ENCODE measurements around the gene GUK1. TPM values are rescaled to one million over a fixed set of nuclear protein-coding genes. Genes with fewer than 3 reads are reported as not detected.

The GUK1 gene
- total and polyA plus RNA-seq, 2 of the 8 experiments (the other 6 are each of a cell fraction or from before 2014, with no cell fraction given): 68.5 to 183 TPM

DNA sequence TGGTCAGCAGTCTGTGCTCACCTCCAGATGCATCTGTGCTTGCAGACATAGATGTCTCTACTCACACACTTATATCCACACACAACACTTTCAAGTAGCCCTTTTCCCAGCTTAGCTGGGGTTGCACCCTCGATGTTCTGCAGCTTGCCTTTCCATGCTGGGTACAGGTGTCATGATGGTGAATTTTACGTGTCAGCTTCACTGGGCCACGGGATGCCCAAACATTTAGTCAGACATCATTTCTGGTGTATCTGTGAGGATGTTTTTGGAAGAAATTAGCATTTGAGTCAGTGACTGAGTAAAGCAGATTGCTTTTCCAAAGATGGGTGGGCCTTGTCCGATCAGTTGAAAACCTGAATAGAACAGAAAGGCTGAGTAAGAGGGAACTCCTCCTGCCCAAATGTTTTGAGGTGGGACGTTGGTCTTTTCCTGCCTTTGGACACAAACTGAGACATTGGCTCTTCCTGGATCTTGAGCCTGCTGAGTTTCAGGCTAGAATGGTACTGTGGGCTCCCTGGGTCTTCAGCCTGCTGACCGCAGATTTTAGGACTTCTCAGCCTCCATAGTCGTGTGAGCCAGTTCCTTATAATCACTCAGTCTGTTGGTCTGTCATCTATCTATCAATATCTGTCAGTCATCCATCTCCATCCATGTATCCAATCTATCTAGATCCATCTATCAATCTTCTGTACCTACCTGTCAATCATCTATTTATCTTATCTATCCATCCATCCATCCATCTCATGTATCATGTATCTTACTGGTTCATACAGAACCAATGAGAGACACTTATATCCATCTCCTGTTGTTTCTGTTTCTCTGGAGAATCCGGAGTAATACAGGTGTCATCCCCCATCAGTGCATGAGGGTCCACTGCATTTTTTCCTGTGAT lies 55.1 kb downstream of the GUK1 start (continued):
- TF ChIP-seq, protein P1, sequence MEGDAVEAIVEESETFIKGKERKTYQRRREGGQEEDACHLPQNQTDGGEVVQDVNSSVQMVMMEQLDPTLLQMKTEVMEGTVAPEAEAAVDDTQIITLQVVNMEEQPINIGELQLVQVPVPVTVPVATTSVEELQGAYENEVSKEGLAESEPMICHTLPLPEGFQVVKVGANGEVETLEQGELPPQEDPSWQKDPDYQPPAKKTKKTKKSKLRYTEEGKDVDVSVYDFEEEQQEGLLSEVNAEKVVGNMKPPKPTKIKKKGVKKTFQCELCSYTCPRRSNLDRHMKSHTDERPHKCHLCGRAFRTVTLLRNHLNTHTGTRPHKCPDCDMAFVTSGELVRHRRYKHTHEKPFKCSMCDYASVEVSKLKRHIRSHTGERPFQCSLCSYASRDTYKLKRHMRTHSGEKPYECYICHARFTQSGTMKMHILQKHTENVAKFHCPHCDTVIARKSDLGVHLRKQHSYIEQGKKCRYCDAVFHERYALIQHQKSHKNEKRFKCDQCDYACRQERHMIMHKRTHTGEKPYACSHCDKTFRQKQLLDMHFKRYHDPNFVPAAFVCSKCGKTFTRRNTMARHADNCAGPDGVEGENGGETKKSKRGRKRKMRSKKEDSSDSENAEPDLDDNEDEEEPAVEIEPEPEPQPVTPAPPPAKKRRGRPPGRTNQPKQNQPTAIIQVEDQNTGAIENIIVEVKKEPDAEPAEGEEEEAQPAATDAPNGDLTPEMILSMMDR (IDR thresholded peaks at IDR 0.05; ENCODE audit: control extremely low read depth in 1 of 3, insufficient read depth in 1 of 3, low read depth in 1 of 3, low read length in 3 of 3): no peak
- no peak for TF ChIP-seq NANOG (IDR thresholded peaks at IDR 0.05; ENCODE audit: insufficient read depth, low read depth, low read length, poor library complexity, severe bottlenecking)
- no peak for TF ChIP-seq SAP30 (IDR thresholded peaks at IDR 0.05; ENCODE audit: insufficient read depth, insufficient replicate concordance, low read length)
- TF ChIP-seq POLR2AphosphoS5 (IDR thresholded peaks at IDR 0.05; ENCODE audit: low read depth, low read length): no peak
- no peak for TF ChIP-seq GABPA (IDR thresholded peaks at IDR 0.05; ENCODE audit: borderline replicate concordance, insufficient read depth, low read length)
- no peak for TF ChIP-seq JUN (IDR thresholded peaks at IDR 0.05; ENCODE audit: low read depth, low read length)
- TF ChIP-seq SRF (IDR thresholded peaks at IDR 0.05; ENCODE audit: low read depth, low read length): no peak
- no peak for TF ChIP-seq CREB1 (IDR thresholded peaks at IDR 0.05)
- no peak for TF ChIP-seq SIN3A (conservative IDR thresholded peaks at IDR 0.05 in 1 of 2, IDR thresholded peaks at IDR 0.05 in 1 of 2; ENCODE audit: low read depth in 1 of 2, low read length in 2 of 2)
